IMR-90 (cell line): ENCODE results near the gene DCHS1. TPM values are rescaled to one million over a fixed set of nuclear protein-coding genes. Genes with fewer than 3 reads are reported as not detected.
A peak's percentile ranks its signal among the peaks of the same experiment; 100 is the strongest.

Experiments
- ATAC-seq: fragments of 200-7000 bp; cut with Tn5 transposase; 2 replicates; pipeline ENCODE4 v1.9.1; 2020; ENCODE audit warnings: low read depth, mild to moderate bottlenecking, moderate library complexity
- BruUV-seq: library from RNA; stranded (reverse); fragments of 400-500 nt; replicated peaks from 2 replicates; lab custom pipeline; 2021; lab: Mats Ljungman, UMichigan
- CTCF ChIA-PET: fragments of 300-600 bp; formaldehyde crosslinking; extraction: SDS; loops from one replicate; lab custom pipeline; 2021; ENCODE audit warnings: antibody characterized with exemption; lab: Yijun Ruan, JAX
- POLR2A ChIA-PET: fragments of 300-600 bp; sonication (Branson Sonifier 250); formaldehyde crosslinking; loops from one replicate; lab custom pipeline; 2022; ENCODE audit warnings: antibody characterized with exemption; ENCODE audit not compliant: unreplicated experiment; lab: Charles Lee
- DNase-seq: peaks from one replicate; pipeline ENCODE4 v3.0.0; 2013
- H2AFZ ChIP-seq: replicated peaks from 2 replicates; pipeline ENCODE3; 2013; ENCODE audit warnings: low read length, mild to moderate bottlenecking; ENCODE audit not compliant: poor library complexity
- H2AK5ac ChIP-seq: 2 replicates; pipeline ENCODE4 v1.6.1; 2013; ENCODE audit warnings: low read depth, low read length, inconsistent platforms
- H2AK9ac ChIP-seq: replicated peaks from 2 replicates; pipeline ENCODE3; 2013; ENCODE audit warnings: mild to moderate bottlenecking, low read depth, low read length, moderate library complexity; ENCODE audit not compliant: poor library complexity
- H2BK120ac ChIP-seq: 2 replicates; pipeline ENCODE4 v1.6.1; 2013; ENCODE audit warnings: low read depth, low read length, inconsistent platforms
- H2BK15ac ChIP-seq: 3 replicates; pipeline ENCODE4 v1.6.1; 2013; ENCODE audit warnings: low read depth, low read length, inconsistent platforms
- H2BK20ac ChIP-seq: 2 replicates; pipeline ENCODE4 v1.6.1; 2013; ENCODE audit warnings: low read depth, mild to moderate bottlenecking, inconsistent platforms, low read length, moderate library complexity
- H2BK5ac ChIP-seq: 2 replicates; pipeline ENCODE4 v1.6.1; 2013; ENCODE audit warnings: mild to moderate bottlenecking, low read depth, low read length, inconsistent platforms; ENCODE audit not compliant: poor library complexity, severe bottlenecking
- H3K14ac ChIP-seq: replicated peaks from 2 replicates; pipeline ENCODE4 v1.6.1; 2013; ENCODE audit warnings: low read depth, low read length, inconsistent platforms
- H3K18ac ChIP-seq: 2 replicates; pipeline ENCODE4 v1.6.1; 2013; ENCODE audit warnings: low read depth, low read length, control low read depth
- H3K23ac ChIP-seq: 2 replicates; pipeline ENCODE4 v1.6.1; 2013; ENCODE audit warnings: low read depth, low read length, inconsistent platforms
- H3K27ac ChIP-seq: 2 replicates; pipeline ENCODE4 v1.5.1; 2013; ENCODE audit warnings: mild to moderate bottlenecking, control low read depth, low read length; ENCODE audit not compliant: insufficient read depth
- H3K27me3 ChIP-seq: 2 replicates; pipeline ENCODE4 v1.6.1; 2013; ENCODE audit warnings: low read length; ENCODE audit not compliant: control insufficient read depth, insufficient read depth
- H3K36me3 ChIP-seq: 2 replicates; pipeline ENCODE4 v1.6.1; 2013; ENCODE audit warnings: low read length, mixed read lengths; ENCODE audit not compliant: control insufficient read depth, insufficient read depth
- H3K4ac ChIP-seq: 2 replicates; pipeline ENCODE4 v1.6.1; 2013; ENCODE audit warnings: low read depth, low read length, inconsistent platforms
- H3K4me1 ChIP-seq: 2 replicates; pipeline ENCODE4 v1.6.1; 2013; ENCODE audit warnings: low read length, mixed read lengths; ENCODE audit not compliant: control insufficient read depth, insufficient read depth
- H3K4me2 ChIP-seq: 2 replicates; pipeline ENCODE4 v1.6.1; 2013; ENCODE audit warnings: low read depth, mild to moderate bottlenecking, control low read depth, low read length, moderate library complexity
- H3K4me3 ChIP-seq: 2 replicates; pipeline ENCODE4 v1.5.1; 2013; ENCODE audit warnings: low read depth, mild to moderate bottlenecking, control low read depth, low read length, moderate library complexity; ENCODE audit not compliant: insufficient read depth
- H3K56ac ChIP-seq: 2 replicates; pipeline ENCODE4 v1.6.1; 2013; ENCODE audit warnings: low read length, inconsistent platforms; ENCODE audit not compliant: insufficient read depth; ENCODE audit errors: extremely low read depth
- H3K79me1 ChIP-seq, 2 experiments: 2 replicates each; pipeline ENCODE4 v1.6.1; 2013; ENCODE audit warnings: low read length in 2 of 2, inconsistent platforms in 1 of 2, low read depth in 1 of 2
- H3K9ac ChIP-seq: 2 replicates; pipeline ENCODE4 v1.6.1; 2013; ENCODE audit warnings: low read depth, low read length, control low read depth
- H3K9me1 ChIP-seq: 2 replicates; pipeline ENCODE4 v1.6.1; 2013; ENCODE audit warnings: low read length, inconsistent platforms; ENCODE audit not compliant: insufficient read depth
- H3K9me3 ChIP-seq: 2 replicates; pipeline ENCODE4 v1.6.1; 2013; ENCODE audit warnings: low read length; ENCODE audit not compliant: control insufficient read depth, insufficient read depth
- H4K20me1 ChIP-seq: 2 replicates; pipeline ENCODE4 v1.6.1; 2013; ENCODE audit warnings: low read length, inconsistent platforms; ENCODE audit not compliant: insufficient read depth
- H4K5ac ChIP-seq: 2 replicates; pipeline ENCODE4 v1.6.1; 2013; ENCODE audit warnings: mild to moderate bottlenecking, low read depth, low read length, control low read depth
- H4K8ac ChIP-seq, 2 experiments: 2 replicates each; pipeline ENCODE4 v1.6.1; 2013; ENCODE audit warnings: low read depth in 2 of 2, low read length in 2 of 2, control low read depth in 1 of 2, inconsistent platforms in 1 of 2
- H4K91ac ChIP-seq: 2 replicates; pipeline ENCODE4 v1.6.1; 2013; ENCODE audit warnings: low read depth, low read length, inconsistent platforms; ENCODE audit not compliant: insufficient read depth
- CEBPB ChIP-seq: IDR thresholded peaks from 2 replicates; pipeline ENCODE4 v1.6.1; 2012; ENCODE audit warnings: low read depth, low read length, improper control_type of control experiment
- CHD1 ChIP-seq: IDR thresholded peaks from 2 replicates; pipeline ENCODE4 v1.6.1; 2012; ENCODE audit warnings: low read depth, low read length, improper control_type of control experiment
- FOS ChIP-seq: fragments of 150-350 bp; IDR thresholded peaks from 2 replicates; pipeline ENCODE4 v1.6.1; 2016; ENCODE audit warnings: low read depth, low read length
- MAFK ChIP-seq: IDR thresholded peaks from 2 replicates; pipeline ENCODE4 v1.6.1; 2012; ENCODE audit warnings: low read depth, low read length, improper control_type of control experiment
- MAZ ChIP-seq: IDR thresholded peaks from 2 replicates; pipeline ENCODE4 v1.6.1; 2012; ENCODE audit warnings: low read depth, mild to moderate bottlenecking, low read length, improper control_type of control experiment, moderate library complexity, borderline replicate concordance
- MXI1 ChIP-seq: IDR thresholded peaks from 2 replicates; pipeline ENCODE4 v1.6.1; 2012; ENCODE audit warnings: low read depth, mild to moderate bottlenecking, low read length, moderate library complexity, borderline replicate concordance
- POLR2A ChIP-seq: IDR thresholded peaks from 2 replicates; pipeline ENCODE4 v1.6.1; 2012; ENCODE audit warnings: mild to moderate bottlenecking, low read depth, low read length
- RCOR1 ChIP-seq: IDR thresholded peaks from 2 replicates; pipeline ENCODE4 v1.6.1; 2012; ENCODE audit warnings: mild to moderate bottlenecking, low read length, improper control_type of control experiment; ENCODE audit not compliant: insufficient replicate concordance
- RFX5 ChIP-seq: IDR thresholded peaks from 2 replicates; pipeline ENCODE4 v1.8.0; 2012; ENCODE audit warnings: low read depth, mild to moderate bottlenecking, low read length, moderate library complexity
- SMC3 ChIP-seq: fragments of 150-350 bp; IDR thresholded peaks from 2 replicates; pipeline ENCODE4 v1.6.1; 2016; ENCODE audit warnings: low read depth, mild to moderate bottlenecking, antibody characterized with exemption, low read length, moderate library complexity
- WGBS, 2 experiments: methylation state at CpG; one replicate each; pipeline versions ENCODE4 v1.1.5 to v1.1.7; 2013; ENCODE audit warnings: missing lambda C conversion rate in 2 of 2; ENCODE audit not compliant: insufficient read length in 1 of 2; ENCODE audit errors: extremely low coverage in 2 of 2; 5-methylcytosine and 5-hydroxymethylcytosine counted together
- dilution Hi-C: fragments of 300-500 bp; cut with HindIII; formaldehyde crosslinking; loops from one replicate; pipeline ENCODE4 v1.14.3; 2018; ENCODE audit warnings: low sequenced_read_pairs; ENCODE audit not compliant: unreplicated experiment
- in situ Hi-C: fragments of 300-500 bp; cut with MboI; formaldehyde crosslinking; loops from 3 replicates; pipeline ENCODE4 v1.14.3; 2019; ENCODE audit warnings: low sequenced_read_pairs, inconsistent platforms, mixed read lengths
- intact Hi-C: fragments of 100-400 bp; cut with micrococcal nuclease; formaldehyde crosslinking; loops from 2 replicates; pipeline ENCODE4 v1.10.0; 2022
- polyA plus RNA-seq, 3 experiments: library from polyadenylated mRNA; depleted of rRNA; stranded (reverse); fragments of >200 nt; gene quantifications; 2 replicates each; pipeline ENCODE4 v1.2.3, GENCODE V29; 2012; ENCODE audit warnings: low replicate concordance in 1 of 3
- total RNA-seq: library from RNA; depleted of rRNA; stranded (reverse); fragments of >200 nt; gene quantifications from 2 replicates; pipeline ENCODE4 v1.2.3, GENCODE V29; 2012
- TF ChIP-seq, protein P1 (sequence below): fragments of 150-350 bp; IDR thresholded peaks from 2 replicates; pipeline ENCODE4 v1.6.1; 2016; ENCODE audit warnings: low read depth, mild to moderate bottlenecking, low read length, moderate library complexity, borderline replicate concordance
- TF ChIP-seq, protein P2 (sequence below): fragments of 150-350 bp; IDR thresholded peaks from 2 replicates; pipeline ENCODE4 v1.6.1; 2017; ENCODE audit warnings: mild to moderate bottlenecking, antibody characterized with exemption, low read length, low read depth
- TF ChIP-seq, protein P3 (sequence below): conservative IDR thresholded peaks from 2 replicates; pipeline ENCODE4 v1.5.1; 2012; ENCODE audit warnings: mild to moderate bottlenecking, low read depth, low read length, improper control_type of control experiment

The DCHS1 gene
- total and polyA plus RNA-seq, 2 of the 4 experiments (the other 2 are of a cell fraction), result 1.4 to 3.3 TPM

DNA sequence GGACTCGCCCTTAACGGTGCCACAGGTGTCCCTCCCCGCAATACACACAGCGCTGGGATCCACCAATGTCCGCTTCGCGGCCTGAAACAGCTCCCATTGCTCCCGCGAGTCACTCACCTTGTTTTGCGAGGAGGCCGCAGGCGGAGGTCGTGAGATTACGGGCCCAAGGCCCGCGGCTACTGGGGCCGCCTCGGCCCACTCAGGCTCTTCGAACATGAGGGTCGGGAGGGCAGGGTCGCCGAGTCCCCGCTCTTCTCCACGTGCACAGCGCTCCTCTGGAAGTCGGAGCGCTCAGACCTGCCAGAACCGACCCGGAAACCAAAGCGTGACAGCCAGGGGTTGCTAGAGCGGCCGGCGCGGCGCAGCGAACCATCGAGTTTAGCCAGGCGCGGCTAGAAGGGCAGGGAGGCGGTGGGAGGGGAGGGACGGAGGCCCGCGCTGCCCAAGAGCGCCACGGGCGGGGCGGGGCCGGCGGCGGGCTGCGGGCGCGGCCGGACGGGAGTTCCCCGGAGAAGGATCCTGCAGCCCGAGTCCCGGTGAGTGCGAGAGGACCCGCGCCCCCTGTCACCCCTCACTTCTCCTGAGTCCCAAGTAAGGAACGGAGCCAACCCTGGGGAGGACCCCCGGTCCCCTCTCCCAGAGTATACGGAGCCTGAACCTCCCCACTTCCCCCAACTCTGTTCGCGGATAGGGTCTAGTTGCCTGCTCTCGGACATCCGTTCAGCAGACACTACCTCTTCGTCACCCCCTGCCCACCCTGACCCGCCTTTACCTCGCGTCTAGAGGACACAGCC is 52.1 kb downstream of the DCHS1 start, which contains the start of the genes ILK and RRP8:
Gene ILK, plus strand, starts transcription at position 488 of the 794 bp plus-strand sequence. CDS start 498 bp downstream, outside the sequence.
Gene RRP8, minus strand, starts transcription at position 330 of the 794 bp plus-strand sequence. Its CDS starts 114 bp downstream, at position 216.
- peak within 1 kb of the TSS; percentile 95 for H3K27ac ChIP-seq
- H3K27me3 ChIP-seq, result no peaks in the 10 kb centered on the region
- H2AK9ac ChIP-seq, result peak within 1 kb of the TSS; percentile 99
- 0% methylated on average over 30 of the region's 72 CpGs; no CpG with 5 or more reads in 1 of the 2 experiments for WGBS, 2 experiments
- H4K20me1 ChIP-seq, result peaks cover 8% of the 10 kb centered on the region; the same call in 1 of the 2 replicates
- H2BK5ac ChIP-seq, result peak within 1 kb of the TSS; percentile 86
- dilution Hi-C loops, result no loop called here
- peaks cover 28% of the 10 kb centered on the region for H3K9me1 ChIP-seq
- peaks cover 38% of the 10 kb centered on the region for H3K36me3 ChIP-seq
- peak within 1 kb of the TSS; percentile 97 for H3K9ac ChIP-seq
- peak within 1 kb of the TSS; percentile 95 for H2AFZ ChIP-seq
- peak within 1 kb of the TSS; percentile 76; the same call in 2 of the 3 replicates for H2BK15ac ChIP-seq
- H3K23ac ChIP-seq, result peak within 1 kb of the TSS; percentile 85
- ChIA-PET CTCF (interaction anchor here (0.9 to 1.2 kb wide), 3 partner anchors 9 to 80 kb away, joined by 3 to 4 read pairs (median 3); partner anchors contain the start of gene MRPL17), POLR2A (interaction anchor here (1.4 kb wide), 1 partner anchor 9 kb away, joined by 3 read pairs; no protein-coding TSS in a partner anchor)
- DNase-seq (peak; percentile 86), ATAC-seq (peak; percentile 80)
- peak within 1 kb of the TSS; percentile 64 to 82 for H4K8ac ChIP-seq
- peak within 1 kb of the TSS; percentile 95 for H3K14ac ChIP-seq
- peak within 1 kb of the TSS; percentile 92 for H4K91ac ChIP-seq
- no TSS peak for BruUV-seq
- H3K9me3 ChIP-seq, result no peaks in the 10 kb centered on the region
- H3K56ac ChIP-seq, result peak within 1 kb of the TSS; percentile 95
- peak within 1 kb of the TSS; percentile 95 for H3K4me2 ChIP-seq
- in situ Hi-C loops, result no loop called here
- peak within 1 kb of the TSS; percentile 66 for H2BK120ac ChIP-seq
- H3K18ac ChIP-seq, result peak within 1 kb of the TSS; percentile 75
- peaks cover 20% of the 10 kb centered on the region for H3K4me1 ChIP-seq
- peak within 1 kb of the TSS; percentile 74 for H4K5ac ChIP-seq
- peaks cover 27 to 74% of the 10 kb centered on the region in 2 experiments for H3K79me1 ChIP-seq
- intact Hi-C loops, result loop anchor here (1.0 to 5.0 kb wide), 5 partner anchors 72 to 224 kb away; partner anchors contain the start of genes ARFIP2, MRPL17 and TIMM10B
- H2AK5ac ChIP-seq, result peak within 1 kb of the TSS; percentile 98
- H3K4ac ChIP-seq, result peak within 1 kb of the TSS; percentile 98
- H3K4me3 ChIP-seq, result peak within 1 kb of the TSS; percentile 90
- 0 out of 2 replicates have a peak within 1 kb of the TSS, but pooled peaks have one; percentile 2 for H2BK20ac ChIP-seq
- TF ChIP-seq CHD1, result no peak
- no peak for TF ChIP-seq RFX5
- peak; percentile 97 for TF ChIP-seq MXI1
- TF ChIP-seq MAFK, result no peak
- TF ChIP-seq, protein P1, sequence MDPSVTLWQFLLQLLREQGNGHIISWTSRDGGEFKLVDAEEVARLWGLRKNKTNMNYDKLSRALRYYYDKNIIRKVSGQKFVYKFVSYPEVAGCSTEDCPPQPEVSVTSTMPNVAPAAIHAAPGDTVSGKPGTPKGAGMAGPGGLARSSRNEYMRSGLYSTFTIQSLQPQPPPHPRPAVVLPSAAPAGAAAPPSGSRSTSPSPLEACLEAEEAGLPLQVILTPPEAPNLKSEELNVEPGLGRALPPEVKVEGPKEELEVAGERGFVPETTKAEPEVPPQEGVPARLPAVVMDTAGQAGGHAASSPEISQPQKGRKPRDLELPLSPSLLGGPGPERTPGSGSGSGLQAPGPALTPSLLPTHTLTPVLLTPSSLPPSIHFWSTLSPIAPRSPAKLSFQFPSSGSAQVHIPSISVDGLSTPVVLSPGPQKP, result no peak
- TF ChIP-seq, protein P2, sequence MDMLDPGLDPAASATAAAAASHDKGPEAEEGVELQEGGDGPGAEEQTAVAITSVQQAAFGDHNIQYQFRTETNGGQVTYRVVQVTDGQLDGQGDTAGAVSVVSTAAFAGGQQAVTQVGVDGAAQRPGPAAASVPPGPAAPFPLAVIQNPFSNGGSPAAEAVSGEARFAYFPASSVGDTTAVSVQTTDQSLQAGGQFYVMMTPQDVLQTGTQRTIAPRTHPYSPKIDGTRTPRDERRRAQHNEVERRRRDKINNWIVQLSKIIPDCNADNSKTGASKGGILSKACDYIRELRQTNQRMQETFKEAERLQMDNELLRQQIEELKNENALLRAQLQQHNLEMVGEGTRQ, result no peak
- peak; percentile 30; the same call in 1 of the 2 replicates for TF ChIP-seq POLR2A
- TF ChIP-seq FOS, result no peak
- peak; percentile 31 for TF ChIP-seq SMC3
- no peak for TF ChIP-seq RCOR1
- TF ChIP-seq, protein P3, sequence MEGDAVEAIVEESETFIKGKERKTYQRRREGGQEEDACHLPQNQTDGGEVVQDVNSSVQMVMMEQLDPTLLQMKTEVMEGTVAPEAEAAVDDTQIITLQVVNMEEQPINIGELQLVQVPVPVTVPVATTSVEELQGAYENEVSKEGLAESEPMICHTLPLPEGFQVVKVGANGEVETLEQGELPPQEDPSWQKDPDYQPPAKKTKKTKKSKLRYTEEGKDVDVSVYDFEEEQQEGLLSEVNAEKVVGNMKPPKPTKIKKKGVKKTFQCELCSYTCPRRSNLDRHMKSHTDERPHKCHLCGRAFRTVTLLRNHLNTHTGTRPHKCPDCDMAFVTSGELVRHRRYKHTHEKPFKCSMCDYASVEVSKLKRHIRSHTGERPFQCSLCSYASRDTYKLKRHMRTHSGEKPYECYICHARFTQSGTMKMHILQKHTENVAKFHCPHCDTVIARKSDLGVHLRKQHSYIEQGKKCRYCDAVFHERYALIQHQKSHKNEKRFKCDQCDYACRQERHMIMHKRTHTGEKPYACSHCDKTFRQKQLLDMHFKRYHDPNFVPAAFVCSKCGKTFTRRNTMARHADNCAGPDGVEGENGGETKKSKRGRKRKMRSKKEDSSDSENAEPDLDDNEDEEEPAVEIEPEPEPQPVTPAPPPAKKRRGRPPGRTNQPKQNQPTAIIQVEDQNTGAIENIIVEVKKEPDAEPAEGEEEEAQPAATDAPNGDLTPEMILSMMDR, result peak; percentile 27
- peak; percentile 97; the same call in 1 of the 2 replicates for TF ChIP-seq MAZ
- no peak for TF ChIP-seq CEBPB
